GM12878 (cell line): Measurements from ENCODE around the gene CDK16. TPM values are rescaled to one million over a fixed set of nuclear protein-coding genes. Genes with fewer than 3 reads are reported as not detected.

Experiments used
- BHLHE40 ChIP-seq, 2 experiments: fragments of 450-650 bp in 1 of 2; IDR thresholded peaks; 2 replicates each; pipeline ENCODE4 v1.6.1; 2011 to 2017; ENCODE audit warnings: low read depth in 2 of 2, borderline replicate concordance in 1 of 2, improper control_type of control experiment in 1 of 2, low read length in 1 of 2, mild to moderate bottlenecking in 1 of 2
- CHD4 ChIP-seq: fragments of 200-600 bp; sonication (generic); IDR thresholded peaks from 2 replicates; pipeline ENCODE4 v1.6.1; 2016; ENCODE audit warnings: mild to moderate bottlenecking
- ESRRA ChIP-seq: IDR thresholded peaks from 2 replicates; pipeline ENCODE4 v1.6.1; 2012; ENCODE audit warnings: mild to moderate bottlenecking, low read length, improper control_type of control experiment
- IKZF1 ChIP-seq: fragments of 450-650 bp; conservative IDR thresholded peaks from 2 replicates; pipeline ENCODE4 v1.6.1; 2017; ENCODE audit warnings: antibody characterized with exemption, mild to moderate bottlenecking
- IRF4 ChIP-seq: IDR thresholded peaks from 2 replicates; pipeline ENCODE4 v1.6.1; 2011; ENCODE audit warnings: low read depth, low read length
- KAT2A ChIP-seq: conservative IDR thresholded peaks from 2 replicates; pipeline ENCODE4 v1.6.1; 2011; ENCODE audit warnings: low read depth, low read length; ENCODE audit not compliant: control insufficient read depth
- NFYB ChIP-seq: IDR thresholded peaks from 2 replicates; pipeline ENCODE4 v1.6.1; 2011; ENCODE audit warnings: low read depth, mild to moderate bottlenecking, low read length, improper control_type of control experiment, moderate library complexity; ENCODE audit not compliant: insufficient read depth
- NRF1 ChIP-seq: conservative IDR thresholded peaks from 2 replicates; pipeline ENCODE4 v1.6.1; 2011; ENCODE audit warnings: mild to moderate bottlenecking, low read depth, low read length, improper control_type of control experiment
- PAX8 ChIP-seq: fragments of 450-650 bp; IDR thresholded peaks from 2 replicates; pipeline ENCODE4 v1.6.1; 2017; ENCODE audit warnings: mild to moderate bottlenecking, moderate library complexity
- RB1 ChIP-seq: fragments of 450-650 bp; formaldehyde crosslinking; IDR thresholded peaks from 2 replicates; pipeline ENCODE4 v1.6.1; 2017; ENCODE audit warnings: mild to moderate bottlenecking, borderline replicate concordance
- SMC3 ChIP-seq: IDR thresholded peaks from 2 replicates; pipeline ENCODE4 v1.6.1; 2011; ENCODE audit warnings: low read length, improper control_type of control experiment, borderline replicate concordance
- SPI1 ChIP-seq: IDR thresholded peaks from 2 replicates; pipeline ENCODE4 v1.6.1; 2011; ENCODE audit warnings: low read depth, mild to moderate bottlenecking, low read length, moderate library complexity, borderline replicate concordance; ENCODE audit not compliant: insufficient read depth
- WRNIP1 ChIP-seq: IDR thresholded peaks from 2 replicates; pipeline ENCODE4 v1.6.1; 2011; ENCODE audit warnings: low read depth, low read length, improper control_type of control experiment, borderline replicate concordance
- ZNF24 ChIP-seq: fragments of 450-650 bp; IDR thresholded peaks from 2 replicates; pipeline ENCODE4 v1.6.1; 2017; ENCODE audit warnings: antibody characterized with exemption, mild to moderate bottlenecking
- polyA plus RNA-seq, 11 experiments: library from polyadenylated mRNA; depleted of rRNA in 4 of 11; unstranded in 6 of 11; stranded (reverse) in 5 of 11; fragments of >200 nt; fragmentation: Nextera tagmentation in 4 of 11; fragmentation: Illumina TruSeq in 1 of 11; extraction: Ambion mirVana in 4 of 11; extraction: Trizol in 1 of 11; gene quantifications; 1 replicate in 1 of 11; 2 replicates in 10 of 11; pipeline versions ENCODE4 v1.2.1 to v1.2.3, GENCODE V29; 2011 to 2016; ENCODE audit warnings: inconsistent platforms in 2 of 11, missing spikeins in 2 of 11, low read depth in 1 of 11
- total RNA-seq, 4 experiments: library from RNA; depleted of rRNA in 3 of 4; stranded (reverse); fragments of >200 nt in 3 of 4; fragmentation: Illumina TruSeq in 1 of 4; extraction: Trizol in 1 of 4; gene quantifications; 2 replicates each; pipeline versions ENCODE4 v1.2.1 to v1.2.3, GENCODE V29; 2013 to 2021
- TF ChIP-seq, protein P1 (sequence below): fragments of 450-650 bp; IDR thresholded peaks from 2 replicates; pipeline ENCODE4 v1.6.1; 2016; ENCODE audit warnings: mild to moderate bottlenecking, moderate library complexity, borderline replicate concordance
- TF ChIP-seq, protein P2 (sequence below): IDR thresholded peaks from 2 replicates; pipeline ENCODE4 v1.6.1; 2011; ENCODE audit warnings: low read depth, mild to moderate bottlenecking, low read length, moderate library complexity, borderline replicate concordance; ENCODE audit errors: extremely low read depth
- TF ChIP-seq, protein P3 (sequence below): fragments of 450-650 bp; formaldehyde crosslinking; IDR thresholded peaks from 2 replicates; pipeline ENCODE4 v1.5.0; 2022; ENCODE audit warnings: mild to moderate bottlenecking, missing genetic modification characterization
- TF ChIP-seq, protein P4 (sequence below): IDR thresholded peaks from 2 replicates; pipeline ENCODE4 v1.6.1; 2011; ENCODE audit warnings: borderline replicate concordance, low read depth, mild to moderate bottlenecking, moderate library complexity, mixed read lengths, low read length; ENCODE audit not compliant: insufficient read depth; ENCODE audit errors: extremely low read length

Gene CDK16
- total and polyA plus RNA-seq, 10 of the 15 experiments (the other 5 are each of a cell fraction or from before 2014, with no cell fraction given) = 2.4 to 75.1 (median 48.2) TPM

DNA sequence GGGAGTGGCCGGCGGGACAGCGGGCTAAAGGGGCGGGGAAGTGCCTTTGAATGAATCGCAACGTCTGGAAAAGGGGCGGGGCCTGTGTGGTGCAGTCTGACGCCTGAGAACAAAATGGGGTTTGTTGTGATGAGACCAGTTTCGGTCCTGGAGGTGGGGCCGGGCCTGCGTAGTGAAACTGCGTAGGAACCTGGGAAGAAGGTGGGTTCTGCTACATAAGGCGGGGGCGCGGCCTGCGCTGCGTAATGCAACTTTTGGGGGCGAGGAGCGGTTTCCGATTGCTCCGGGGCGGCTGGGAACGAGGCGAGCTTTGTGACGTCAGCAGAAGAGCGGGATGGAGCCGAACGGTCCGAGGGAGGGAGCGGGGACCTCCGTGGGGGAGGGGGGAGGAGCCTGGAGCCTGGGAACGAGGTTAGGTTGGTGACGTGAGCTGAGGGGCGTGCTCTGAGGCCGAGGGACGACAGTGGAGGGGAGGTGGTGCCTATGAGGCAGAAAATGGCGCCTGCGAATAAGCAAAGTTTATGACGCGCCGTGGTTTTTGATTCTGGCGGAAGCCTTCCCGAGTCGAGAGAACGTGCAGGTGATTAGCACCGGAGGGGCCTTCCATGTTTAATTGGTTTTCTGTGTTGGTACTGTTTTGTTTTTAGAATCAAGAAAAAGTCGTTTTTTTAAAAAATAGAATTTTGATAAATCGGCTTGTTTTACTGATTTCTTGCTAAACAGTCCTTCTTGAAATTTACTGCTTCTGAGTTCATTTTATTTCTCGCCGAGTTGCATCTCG is 15.0 kb downstream of the CDK16 start (continued):
- TF ChIP-seq, protein P1, sequence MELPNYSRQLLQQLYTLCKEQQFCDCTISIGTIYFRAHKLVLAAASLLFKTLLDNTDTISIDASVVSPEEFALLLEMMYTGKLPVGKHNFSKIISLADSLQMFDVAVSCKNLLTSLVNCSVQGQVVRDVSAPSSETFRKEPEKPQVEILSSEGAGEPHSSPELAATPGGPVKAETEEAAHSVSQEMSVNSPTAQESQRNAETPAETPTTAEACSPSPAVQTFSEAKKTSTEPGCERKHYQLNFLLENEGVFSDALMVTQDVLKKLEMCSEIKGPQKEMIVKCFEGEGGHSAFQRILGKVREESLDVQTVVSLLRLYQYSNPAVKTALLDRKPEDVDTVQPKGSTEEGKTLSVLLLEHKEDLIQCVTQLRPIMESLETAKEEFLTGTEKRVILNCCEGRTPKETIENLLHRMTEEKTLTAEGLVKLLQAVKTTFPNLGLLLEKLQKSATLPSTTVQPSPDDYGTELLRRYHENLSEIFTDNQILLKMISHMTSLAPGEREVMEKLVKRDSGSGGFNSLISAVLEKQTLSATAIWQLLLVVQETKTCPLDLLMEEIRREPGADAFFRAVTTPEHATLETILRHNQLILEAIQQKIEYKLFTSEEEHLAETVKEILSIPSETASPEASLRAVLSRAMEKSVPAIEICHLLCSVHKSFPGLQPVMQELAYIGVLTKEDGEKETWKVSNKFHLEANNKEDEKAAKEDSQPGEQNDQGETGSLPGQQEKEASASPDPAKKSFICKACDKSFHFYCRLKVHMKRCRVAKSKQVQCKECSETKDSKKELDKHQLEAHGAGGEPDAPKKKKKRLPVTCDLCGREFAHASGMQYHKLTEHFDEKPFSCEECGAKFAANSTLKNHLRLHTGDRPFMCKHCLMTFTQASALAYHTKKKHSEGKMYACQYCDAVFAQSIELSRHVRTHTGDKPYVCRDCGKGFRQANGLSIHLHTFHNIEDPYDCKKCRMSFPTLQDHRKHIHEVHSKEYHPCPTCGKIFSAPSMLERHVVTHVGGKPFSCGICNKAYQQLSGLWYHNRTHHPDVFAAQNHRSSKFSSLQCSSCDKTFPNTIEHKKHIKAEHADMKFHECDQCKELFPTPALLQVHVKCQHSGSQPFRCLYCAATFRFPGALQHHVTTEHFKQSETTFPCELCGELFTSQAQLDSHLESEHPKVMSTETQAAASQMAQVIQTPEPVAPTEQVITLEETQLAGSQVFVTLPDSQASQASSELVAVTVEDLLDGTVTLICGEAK = no peak
- TF ChIP-seq SPI1 (no peak), ESRRA (no peak), NFYB (no peak), IKZF1 (peak; percentile 42; the same call in 1 of the 2 replicates), IRF4 (0 out of 2 replicates have a peak, but pooled peaks have one; percentile 40), ZNF24 (no peak), RB1 (no peak), PAX8 (peak; percentile 54; the same call in 1 of the 2 replicates), SMC3 (no peak), WRNIP1 (no peak), BHLHE40 (IDR thresholded peaks at IDR 0.05; ENCODE audit: borderline replicate concordance in 1 of 2, low read depth in 2 of 2, low read length in 1 of 2) (peak; percentile 50 to 60; a peak in 2 of 4 replicates), NRF1 (0 out of 2 replicates have a peak, but pooled peaks have one; percentile 31), KAT2A (no peak), CHD4 (no peak)
- TF ChIP-seq, protein P2, sequence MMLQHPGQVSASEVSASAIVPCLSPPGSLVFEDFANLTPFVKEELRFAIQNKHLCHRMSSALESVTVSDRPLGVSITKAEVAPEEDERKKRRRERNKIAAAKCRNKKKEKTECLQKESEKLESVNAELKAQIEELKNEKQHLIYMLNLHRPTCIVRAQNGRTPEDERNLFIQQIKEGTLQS = no peak
- TF ChIP-seq, protein P3, sequence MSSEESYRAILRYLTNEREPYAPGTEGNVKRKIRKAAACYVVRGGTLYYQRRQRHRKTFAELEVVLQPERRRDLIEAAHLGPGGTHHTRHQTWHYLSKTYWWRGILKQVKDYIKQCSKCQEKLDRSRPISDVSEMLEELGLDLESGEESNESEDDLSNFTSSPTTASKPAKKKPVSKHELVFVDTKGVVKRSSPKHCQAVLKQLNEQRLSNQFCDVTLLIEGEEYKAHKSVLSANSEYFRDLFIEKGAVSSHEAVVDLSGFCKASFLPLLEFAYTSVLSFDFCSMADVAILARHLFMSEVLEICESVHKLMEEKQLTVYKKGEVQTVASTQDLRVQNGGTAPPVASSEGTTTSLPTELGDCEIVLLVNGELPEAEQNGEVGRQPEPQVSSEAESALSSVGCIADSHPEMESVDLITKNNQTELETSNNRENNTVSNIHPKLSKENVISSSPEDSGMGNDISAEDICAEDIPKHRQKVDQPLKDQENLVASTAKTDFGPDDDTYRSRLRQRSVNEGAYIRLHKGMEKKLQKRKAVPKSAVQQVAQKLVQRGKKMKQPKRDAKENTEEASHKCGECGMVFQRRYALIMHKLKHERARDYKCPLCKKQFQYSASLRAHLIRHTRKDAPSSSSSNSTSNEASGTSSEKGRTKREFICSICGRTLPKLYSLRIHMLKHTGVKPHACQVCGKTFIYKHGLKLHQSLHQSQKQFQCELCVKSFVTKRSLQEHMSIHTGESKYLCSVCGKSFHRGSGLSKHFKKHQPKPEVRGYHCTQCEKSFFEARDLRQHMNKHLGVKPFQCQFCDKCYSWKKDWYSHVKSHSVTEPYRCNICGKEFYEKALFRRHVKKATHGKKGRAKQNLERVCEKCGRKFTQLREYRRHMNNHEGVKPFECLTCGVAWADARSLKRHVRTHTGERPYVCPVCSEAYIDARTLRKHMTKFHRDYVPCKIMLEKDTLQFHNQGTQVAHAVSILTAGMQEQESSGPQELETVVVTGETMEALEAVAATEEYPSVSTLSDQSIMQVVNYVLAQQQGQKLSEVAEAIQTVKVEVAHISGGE (CRISPR knock-in tag) = no peak
- TF ChIP-seq, protein P4, sequence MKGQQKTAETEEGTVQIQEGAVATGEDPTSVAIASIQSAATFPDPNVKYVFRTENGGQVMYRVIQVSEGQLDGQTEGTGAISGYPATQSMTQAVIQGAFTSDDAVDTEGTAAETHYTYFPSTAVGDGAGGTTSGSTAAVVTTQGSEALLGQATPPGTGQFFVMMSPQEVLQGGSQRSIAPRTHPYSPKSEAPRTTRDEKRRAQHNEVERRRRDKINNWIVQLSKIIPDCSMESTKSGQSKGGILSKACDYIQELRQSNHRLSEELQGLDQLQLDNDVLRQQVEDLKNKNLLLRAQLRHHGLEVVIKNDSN = no peak
